ENCODE results near the gene KRTAP10-9.

- TF ChIP-seq POLR2A (IDR thresholded peaks at IDR 0.05) (no peak), CTCF (IDR thresholded peaks at IDR 0.05) (no peak)
These were observed 44.8 kb upstream of the KRTAP10-9 start for GRCh38 chr21:44582055-44582454.
